ENCODE data around the gene CCDC13.

Gene CCDC13

DNA sequence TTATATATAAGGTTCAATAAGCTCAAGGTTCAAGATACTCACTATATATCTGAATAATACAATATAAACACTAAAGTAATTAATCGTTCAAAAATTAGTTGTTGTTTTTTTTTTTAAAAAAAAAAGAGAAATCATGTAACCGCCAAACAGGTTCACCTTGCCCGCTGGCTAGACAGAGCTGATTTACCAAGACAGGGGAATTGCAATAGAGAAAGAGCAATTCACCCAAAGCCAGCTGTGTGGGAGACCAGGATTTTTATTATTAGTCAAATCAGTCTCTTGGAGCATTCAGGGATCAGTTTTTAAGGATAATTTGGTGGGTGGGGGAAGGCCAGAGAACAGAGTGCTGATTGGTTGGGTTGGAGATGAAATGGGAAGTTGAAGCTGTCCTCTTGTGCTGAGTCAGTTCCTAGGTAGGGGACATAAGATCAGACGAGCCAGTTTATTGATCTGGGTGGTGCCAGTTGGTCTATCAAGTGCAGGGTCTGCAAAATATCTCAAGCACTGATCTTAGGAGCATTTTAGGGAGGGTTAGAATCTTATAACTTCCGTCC lies 23.4 kb upstream of the CCDC13 start:
- no peak for DNase-seq (ENCODE audit: low read depth)

DNA sequence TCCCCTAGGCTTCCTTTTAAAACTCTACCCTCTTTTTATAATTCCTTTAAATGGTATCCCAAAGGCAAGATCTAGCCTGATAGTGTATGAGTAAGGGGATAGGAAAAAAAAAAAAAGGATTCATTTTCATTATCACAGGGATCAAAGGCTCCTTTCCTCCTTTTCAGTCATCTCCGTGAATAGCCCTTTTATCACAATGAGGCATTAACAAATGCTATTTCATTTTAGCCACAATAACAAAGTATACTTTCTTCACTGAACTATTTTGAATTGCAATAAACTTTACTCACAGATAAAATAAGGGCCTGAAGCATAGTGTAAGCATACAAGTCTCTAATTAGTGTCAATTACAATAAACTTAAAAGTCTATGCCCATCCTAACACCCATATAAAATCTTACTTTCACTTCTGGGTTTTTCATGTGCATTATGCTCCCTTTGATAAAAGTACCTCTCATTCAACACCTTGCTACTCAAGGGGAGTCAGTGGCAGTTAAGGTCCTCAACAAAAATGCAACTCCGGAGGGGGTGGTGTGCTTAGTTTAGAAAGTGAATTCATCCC lies 22.6 kb upstream of the CCDC13 start:
- no peak for DNase-seq (ENCODE audit: low read depth)

DNA sequence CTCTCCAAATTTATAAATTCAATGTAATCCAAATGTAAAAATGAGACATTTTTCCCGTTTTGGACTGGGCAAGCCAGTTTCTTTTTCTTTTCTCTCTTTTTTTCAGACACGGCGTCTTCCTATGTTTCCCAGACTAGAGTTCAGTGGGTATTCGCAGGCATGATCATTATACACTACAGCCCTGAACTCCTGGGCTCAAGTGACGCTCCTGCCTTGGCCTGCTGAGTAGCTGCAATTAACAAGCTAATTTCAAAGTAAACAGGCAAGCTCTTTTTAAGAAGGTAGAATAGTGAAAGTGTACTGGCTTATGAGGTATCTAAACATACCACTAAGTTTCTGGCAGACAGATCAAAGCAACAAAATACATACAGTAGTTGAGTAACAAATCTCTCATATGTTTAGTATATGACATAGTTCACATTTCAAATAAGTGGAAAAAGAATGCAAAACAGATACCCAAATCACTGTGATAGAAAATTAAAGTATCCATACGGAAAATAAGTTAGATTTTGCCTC lies 17.7 kb upstream of the CCDC13 start:
- DNase-seq (ENCODE audit: low read depth), result no peak

DNA sequence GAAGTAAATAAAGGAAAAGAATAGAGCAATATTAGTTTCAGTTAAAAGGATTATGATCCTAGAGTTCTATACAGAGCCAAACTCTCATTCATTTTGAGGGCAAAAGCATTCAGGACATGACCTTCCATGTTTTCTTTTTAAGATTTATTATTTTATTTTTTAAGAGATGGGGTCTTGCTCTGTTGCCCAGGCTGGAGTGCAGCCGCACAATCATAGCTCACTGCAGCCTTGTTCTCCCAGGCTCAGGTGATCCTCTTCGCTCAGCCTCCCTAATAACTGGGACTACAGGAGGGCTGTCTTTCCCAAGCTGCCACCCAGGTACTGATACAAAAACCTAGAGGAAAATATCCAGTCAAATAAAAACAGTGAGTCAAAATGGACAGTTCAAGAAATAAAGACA lies 13.6 kb upstream of the CCDC13 start:
- DNase-seq (ENCODE audit: low read depth), result no peak

DNA sequence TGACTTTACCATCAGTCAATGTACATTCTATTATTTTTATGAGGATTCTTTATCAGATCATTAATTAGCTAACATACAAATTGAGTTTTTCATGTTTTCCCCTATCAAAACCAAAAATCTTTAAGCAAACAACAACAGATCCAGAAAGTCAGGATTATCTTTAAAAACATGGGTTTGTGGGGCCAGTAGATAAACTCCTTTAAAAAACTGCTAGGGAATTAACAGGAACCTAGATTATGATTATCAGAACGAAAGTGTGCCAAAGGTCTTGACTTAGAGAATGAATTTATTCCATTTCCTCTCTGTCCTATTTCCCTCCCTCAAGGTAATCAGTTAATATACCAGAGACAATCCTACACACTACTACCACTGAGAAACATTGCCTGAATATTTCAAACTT lies 13.2 kb upstream of the CCDC13 start:
- no peak for DNase-seq (ENCODE audit: low read depth)

DNA sequence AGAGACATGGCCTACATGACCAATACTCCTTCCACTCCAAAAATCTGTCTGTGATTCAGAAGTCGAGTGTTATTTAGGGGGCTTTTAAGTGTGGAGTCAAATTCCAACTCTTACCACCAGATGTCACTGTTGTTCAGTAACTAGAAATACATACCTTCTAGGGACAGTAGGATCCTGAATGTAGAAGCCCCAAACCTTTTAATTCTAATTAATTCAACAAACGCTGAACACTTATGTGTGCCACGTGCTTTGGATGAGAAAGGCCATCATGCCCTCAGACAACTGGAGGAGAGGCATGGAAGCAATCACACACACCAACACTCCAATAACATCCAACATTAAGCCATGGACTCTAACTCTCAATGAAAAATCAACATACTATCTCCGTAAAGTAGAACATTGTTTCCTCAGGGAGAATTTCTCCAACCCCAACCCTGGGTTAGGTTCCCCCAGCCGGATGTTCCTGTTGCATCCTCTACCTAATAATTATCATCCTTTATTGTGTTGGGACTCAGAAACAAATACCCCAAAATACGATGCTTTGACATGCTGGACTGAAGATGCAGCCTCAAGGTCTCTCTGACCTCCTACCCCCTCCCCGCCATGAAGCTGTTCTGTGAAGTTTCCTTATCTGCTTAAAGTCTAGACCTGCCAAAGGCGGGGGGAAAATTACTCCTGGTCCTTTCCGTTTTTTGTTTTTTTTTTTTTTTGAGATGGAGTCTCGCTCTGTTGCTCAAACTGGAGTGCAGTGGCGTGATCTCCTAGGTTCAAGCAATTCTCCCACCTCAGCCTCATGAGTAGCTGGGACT lies 8.0 kb upstream of the CCDC13 start:
- DNase-seq (ENCODE audit: low read depth), result no peak

DNA sequence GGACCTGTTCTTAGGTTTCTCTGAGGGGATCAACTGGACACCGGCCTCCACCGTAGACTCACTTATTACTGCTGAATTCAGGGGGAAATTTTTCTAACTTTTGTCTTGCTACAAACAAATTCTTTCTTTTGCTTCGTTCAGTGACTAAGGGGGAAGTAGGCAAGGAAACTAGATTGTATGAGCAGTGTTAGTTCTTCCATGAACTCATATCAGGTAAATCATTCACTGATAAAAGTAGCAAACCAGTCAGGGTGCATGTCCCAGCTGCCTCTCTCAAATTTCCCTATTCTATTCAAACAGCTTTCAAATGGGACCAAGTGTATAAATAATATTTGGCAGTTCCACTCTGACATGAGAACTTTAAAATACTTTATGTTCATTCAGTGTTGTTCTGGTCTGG lies 7.3 kb upstream of the CCDC13 start:
- no peak for DNase-seq (ENCODE audit: low read depth)

DNA sequence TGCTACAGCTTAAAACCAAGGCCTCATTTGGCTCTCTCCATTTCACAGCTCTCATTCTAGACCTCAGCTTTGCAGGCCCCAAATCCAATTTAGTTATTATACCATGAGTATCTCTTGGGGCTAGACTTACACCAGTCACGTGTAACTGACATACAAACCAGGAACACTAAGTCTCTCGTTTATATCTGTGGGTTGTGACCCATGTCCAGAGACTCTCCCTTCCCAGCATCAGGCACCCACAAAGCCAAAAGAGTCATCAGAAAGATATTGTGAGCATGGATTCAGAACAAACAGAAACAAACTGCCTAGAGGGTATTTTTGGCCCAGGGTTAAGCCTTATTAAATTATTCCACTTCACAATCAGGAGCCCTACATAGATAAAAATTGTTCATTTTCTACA lies 5.6 kb upstream of the CCDC13 start:
- DNase-seq (ENCODE audit: low read depth), result no peak

DNA sequence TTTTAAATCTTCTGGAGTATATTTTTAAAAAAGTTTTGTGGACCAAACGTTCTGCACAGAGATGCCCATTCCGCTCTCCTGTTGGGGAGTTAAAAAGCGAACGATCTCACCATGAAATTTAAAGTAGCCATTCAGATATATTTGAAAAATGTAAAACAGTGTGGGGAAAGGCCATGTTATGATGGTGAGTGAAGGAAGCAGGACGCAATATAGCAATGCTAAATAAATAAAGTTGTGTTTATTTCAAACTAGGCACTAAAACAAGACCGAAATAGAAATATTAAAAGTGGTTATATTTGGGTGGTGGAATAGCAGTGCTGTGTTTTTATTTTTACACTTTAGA lies 327 bp upstream of the CCDC13 start:
- no peak for DNase-seq (ENCODE audit: low read depth)

DNA sequence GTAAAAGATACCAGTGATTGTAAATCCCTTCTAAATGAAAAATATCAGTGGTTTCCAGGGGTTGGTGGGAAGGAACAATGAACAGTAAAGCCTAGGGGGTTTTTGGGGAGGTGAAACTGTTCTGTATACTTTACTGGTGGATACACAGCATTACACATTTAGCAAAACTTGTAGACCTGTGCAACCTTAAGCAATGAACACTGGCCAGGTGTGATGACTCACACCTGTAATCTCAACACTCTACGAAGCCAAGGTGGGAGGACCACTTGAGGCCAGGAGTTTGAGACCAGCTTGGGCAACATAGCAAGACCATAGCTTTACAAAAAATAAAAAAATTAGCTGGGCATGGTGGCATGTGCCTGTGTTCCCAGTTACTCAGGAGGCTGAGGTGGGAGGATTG lies 1.8 kb downstream of the CCDC13 start:
- DNase-seq (ENCODE audit: low read depth), result no peak

DNA sequence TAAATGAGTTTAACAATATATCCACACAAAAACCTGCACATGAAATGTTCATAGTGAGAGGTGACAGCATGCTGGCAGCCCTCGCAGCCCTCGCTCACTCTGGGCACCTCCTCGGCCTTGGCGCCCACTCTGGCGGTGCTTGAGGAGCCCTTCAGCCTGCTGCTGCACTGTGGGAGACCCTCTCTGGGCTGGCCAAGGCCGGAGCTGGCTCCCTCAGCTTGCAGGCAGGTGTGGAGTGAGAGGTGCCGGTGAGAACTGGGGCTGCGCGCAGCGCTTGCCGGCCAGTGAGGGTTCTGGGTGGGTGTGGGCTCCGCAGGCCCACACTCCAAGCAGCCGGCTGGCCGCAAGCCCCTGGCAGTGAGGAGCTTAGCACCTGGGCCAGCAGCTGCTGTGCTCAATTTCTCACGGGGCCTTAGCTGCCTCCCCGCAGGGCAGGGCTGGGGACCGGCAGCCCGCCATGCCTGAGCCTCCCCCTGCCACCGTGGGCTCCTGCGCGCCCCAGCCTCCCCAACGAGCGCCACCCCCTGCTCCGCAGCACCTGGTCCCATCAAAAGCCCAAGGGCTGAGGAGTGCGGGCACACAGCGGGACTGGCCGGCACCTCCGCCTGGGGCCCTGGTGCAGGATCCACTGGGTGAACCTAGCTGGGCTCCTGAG lies 3.4 kb downstream of the CCDC13 start:
- DNase-seq (ENCODE audit: low read depth), result no peak

DNA sequence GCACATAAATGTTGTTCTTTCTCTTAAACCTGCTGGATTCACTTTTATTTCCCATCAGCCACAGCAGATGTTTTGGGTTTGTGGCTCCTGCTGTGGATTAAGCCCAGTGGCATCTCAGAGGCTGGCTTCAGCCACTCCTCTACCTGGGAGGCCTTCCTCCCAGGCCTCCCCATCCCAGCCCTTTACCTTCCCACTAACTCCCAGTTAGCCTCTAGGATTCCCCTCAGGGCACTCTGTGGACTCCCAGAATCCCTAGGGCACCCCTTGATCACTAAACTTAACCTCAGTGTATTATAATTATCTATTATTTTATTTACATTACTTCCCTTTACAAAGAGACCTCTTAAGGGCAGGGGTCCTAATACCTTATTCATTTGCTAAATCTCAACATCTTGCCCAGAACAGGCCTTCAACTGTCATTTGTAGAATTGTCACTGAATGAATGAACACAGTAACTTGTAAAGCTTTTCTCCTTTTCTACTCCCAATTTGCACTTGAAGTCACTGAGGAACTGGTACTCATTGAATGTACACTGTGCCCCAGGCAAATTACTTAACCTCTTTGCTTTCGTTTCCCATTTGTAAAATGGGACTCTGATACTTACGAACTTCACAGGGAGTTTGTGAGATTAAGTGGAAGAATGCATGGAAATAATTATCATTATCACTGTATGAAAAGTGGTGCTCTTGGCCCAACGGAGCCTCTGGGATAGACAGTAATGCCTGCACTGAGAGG lies 8.3 kb downstream of the CCDC13 start:
- DNase-seq (ENCODE audit: low read depth), result no peak

DNA sequence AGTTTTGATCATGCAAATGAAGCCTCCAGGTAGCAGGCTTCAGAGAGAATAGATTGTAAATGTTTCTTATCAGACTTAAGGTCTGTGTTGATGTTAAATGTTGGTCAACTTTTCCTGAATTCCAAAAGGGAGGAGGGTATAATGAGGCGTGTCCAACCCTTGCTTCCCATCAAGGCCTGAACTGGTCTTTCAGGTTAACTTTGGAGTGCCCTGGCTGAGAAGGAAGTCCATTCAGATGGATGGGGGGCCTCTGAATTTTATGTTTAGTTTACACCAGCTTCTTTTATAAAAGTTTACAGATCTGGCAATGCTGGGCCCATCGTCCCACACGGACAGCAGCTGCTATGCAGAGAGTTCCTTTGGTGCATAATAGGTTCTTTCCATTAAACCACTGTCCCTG lies 8.9 kb downstream of the CCDC13 start:
- DNase-seq (ENCODE audit: low read depth), result no peak

DNA sequence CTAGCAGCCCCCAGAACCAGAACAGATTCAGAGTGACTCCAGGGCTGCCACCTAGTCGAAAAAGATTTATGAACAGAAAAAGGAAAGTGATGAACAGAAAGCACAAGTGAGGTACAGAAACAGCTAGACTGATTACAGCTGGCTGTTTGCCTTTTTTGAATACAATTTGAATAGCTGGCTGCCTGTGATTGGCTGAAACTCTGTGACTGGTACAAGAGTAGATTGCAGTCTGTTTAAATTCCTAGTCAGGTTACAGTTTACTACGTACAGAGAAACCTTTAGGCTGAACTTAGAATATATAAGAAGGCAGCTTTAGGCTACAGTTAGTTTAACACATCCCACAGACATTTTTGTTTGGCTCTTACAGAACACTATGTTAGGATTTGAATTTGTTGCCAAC lies 10.0 kb downstream of the CCDC13 start:
- no peak for DNase-seq (ENCODE audit: low read depth)

DNA sequence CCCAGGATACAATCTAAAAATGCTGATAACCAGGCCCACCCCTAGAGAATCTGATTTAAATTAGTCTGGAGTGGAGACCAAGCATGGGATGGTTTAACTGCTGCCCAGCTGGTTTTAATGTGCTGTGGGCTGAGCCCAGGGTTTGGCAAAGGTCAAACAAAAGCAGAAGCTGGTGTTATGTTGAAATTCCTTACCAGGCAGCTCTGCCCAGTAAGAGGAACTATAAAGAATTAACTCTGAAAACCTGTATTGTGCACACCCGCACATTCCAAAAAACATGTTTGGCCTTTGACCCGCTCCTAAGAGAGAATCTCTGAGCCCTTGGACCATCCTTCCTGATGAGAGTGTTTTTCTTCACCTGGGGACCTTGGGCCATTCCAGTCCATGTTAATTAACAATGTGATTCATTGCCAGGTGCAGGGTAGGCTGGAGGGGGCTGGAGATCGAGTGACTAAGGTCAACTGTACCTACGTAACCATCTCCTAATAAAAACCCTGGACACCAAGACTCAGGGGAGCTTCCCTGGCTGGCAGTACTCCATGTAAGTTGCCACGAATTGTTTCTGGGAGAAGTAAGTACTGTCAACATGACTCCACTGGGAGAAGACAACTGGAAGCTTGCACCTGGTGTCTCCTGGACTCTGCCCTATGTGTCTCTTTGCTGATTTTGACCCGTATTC lies 10.9 kb downstream of the CCDC13 start:
- no peak for DNase-seq (ENCODE audit: low read depth)

DNA sequence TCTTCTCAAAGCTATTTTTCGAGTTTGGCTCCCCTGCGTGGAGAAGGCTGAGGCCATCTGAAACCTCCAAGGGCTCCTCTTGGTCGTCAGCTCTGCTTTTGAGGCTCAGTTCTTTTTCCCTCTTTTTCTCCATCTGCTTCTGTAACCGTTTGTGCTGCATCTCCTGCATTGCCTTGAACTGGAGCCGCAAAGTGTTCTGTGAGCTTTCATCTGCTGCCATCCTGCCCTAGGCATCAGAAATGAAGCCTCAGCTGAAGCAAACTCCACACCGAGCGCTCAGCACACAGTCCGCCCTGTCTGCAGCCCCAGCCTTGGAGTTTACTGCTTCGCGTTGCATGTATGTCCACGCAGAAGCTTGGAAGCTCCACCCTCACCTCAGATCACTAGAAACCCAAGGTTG lies 14.9 kb downstream of the CCDC13 start:
- no peak for DNase-seq (ENCODE audit: low read depth)

DNA sequence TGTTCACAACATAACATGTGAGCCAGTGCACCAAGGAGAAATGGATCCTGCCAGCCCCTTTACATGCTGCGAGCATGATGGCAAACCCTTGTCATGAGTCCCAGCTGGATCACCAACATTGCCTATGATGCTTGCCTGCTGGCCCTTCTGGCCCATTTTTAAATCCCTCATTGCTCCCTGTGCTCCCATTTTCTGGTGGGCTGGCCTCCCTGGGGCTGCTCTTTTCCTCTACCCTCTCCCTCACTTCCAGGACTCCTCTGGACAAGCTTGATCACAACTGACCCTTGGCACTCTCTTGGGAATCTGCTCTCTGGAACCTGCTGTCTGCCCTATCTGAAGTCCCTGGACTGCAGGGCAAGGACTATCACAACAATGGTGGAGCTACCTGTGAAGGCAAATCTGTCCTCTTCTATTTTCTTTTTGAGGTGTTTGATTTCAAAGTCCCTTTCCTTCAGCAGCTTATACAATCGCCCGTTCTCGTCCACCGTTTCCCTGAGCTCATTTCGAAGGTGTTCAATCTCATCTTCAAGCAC lies 16.3 kb downstream of the CCDC13 start:
- DNase-seq (ENCODE audit: low read depth), result no peak

DNA sequence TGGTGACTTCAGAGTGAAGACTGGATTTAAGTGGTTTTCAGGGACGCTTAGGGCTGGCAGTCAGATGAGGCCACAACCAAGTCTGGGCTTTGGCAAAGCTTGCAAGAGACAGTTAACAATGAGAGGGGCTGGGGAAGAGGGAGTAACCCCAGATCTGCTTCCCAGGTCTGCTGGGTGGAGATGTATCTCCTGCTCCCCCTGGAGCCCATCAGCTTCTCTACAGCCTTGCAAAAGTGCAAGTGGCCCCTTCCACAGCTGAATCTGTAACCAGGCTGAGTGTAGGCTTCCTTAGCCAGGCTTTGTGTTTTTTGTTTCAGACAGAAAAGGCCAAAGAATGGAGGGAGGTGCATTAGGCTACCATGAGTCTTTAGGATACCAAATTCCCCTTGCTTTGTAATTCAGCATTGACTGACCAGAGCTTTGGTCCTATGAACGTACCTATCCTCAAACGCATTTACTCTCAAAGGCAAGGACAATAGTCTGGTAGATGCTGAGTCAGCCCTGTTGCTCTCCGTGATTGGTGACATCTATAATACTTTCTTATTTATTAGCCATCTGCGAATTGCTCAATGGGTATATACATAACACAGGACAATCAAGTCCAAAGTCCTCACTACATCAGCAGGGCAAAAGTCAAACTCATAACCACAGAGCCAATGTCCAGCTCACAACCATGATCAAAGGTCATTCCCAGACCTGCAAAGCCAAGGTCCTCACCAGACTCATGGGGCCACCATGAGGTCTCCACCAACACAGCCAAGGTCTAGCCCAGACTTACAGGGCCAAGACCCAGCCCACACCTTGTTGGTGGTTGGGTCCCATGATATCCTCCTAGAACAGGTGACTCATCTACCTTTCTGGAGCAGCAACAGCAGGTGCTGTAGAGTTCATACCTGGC lies 17.1 kb downstream of the CCDC13 start:
- DNase-seq (ENCODE audit: low read depth), result no peak

DNA sequence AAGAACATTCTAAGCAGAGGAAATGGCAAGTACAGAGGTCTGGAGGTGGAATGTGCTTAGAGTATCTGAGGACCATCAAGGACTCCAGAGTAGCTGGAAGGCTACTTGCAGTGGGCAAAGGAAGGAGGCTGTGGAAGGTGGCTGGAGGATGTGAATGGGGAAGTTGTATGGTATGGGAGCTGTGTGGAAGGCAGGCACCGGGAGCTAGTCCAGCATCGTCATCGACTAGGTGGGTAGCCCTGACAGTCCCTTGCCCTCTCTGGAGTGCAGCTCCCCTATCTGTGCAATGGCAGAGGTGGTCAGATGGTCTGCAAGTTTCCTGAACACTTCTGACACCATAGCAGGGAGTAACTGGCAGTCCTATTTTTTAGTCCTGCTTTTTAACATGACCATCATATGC lies 19.3 kb downstream of the CCDC13 start:
- DNase-seq (ENCODE audit: low read depth), result no peak

DNA sequence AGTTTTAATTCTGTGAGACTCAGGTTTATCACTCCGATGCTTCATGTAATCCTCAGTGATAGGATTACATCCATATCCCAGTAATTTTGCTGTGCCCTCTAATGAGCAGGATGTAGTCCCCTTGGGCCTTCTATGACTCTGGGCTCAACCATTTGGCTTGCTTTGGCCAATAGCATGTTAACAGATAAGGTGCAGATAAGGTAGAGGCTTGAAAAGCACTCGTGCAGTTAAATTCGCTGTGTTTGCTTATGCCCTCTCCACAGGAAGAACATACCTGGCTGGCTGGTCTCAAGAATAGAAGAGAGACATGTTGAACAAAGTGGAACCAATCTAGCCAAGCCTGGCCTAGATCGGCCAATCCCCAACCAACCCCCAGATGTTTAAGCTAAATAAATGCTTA lies 20.1 kb downstream of the CCDC13 start:
- no peak for DNase-seq (ENCODE audit: low read depth)

DNA sequence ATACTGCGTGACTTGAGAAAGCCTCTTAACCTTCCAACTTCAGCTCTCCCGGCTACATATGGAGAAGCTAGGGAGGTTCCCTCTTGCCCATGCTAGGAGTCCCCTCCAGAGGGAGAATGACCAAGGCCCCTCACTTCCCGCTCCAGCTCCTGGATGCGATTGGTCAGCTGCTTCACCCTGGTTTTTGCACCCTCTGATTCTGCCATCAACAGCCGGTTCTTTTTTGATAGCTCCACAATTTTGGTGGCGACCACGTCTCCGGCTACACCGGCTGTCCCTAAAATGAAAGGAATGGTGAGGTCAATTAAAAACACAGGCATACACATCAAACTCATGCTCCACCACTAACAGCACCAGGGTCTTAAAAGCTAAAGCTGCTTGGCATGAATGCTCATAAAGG lies 20.6 kb downstream of the CCDC13 start:
- no peak for DNase-seq (ENCODE audit: low read depth)
